Measurements from ENCODE around the gene PRDM5. TPM values are rescaled to one million over a fixed set of nuclear protein-coding genes. Genes with fewer than 3 reads are reported as not detected.

Gene PRDM5
- total RNA-seq, 1 experiment from 2014 or later, result 13.1 TPM

DNA sequence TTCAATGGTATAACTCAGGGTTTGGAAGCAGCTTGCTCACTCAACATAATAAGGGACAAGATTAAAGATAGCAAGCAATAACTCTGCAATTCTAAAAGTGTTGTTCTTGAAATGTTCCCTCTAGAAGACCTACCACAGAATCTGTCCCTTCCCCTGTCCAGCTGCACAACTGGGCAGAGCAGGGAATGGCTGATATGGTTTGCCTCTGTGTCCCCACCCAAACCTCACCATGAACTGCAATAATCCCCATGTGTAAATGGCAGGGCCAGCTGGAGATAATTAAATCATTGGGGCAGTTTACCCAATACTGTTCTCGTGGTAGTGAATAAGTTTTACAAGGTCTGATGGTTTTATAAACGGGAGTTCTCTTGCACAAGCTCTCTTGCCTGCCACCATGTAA is 19.1 kb downstream of the PRDM5 start:
- no peak for DNase-seq (ENCODE audit: low spot score)

- DNase-seq (ENCODE audit: low spot score), result no peak
Measured at GRCh38 chr4:120902925-120903324, 19.6 kb downstream of the PRDM5 start.

GRCh38 chr4:120901731-120902130 is 20.8 kb downstream of the PRDM5 start:
- no peak for DNase-seq (ENCODE audit: low spot score)

GRCh38 chr4:120897981-120898719 is 24.4 kb downstream of the PRDM5 start:
- DNase-seq (ENCODE audit: low spot score), result no peak

DNA sequence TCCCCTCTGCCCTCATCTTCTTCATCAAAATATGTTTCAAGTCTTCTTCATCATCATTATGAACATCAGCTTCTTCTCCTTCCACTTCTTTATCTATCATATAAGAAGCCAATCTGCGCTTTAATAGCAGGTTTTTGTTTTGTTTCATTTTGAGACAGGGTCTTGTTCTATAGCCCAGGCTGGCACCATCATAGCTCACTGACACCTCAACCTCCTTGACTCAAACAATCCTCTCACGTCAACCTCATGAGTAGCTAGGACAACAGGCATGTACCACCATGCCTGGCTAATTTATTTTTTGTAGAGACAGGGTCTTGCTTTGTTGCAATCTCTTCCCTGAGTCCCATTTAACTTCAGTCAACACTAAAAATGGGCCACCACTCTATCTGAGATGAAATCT is 27.0 kb downstream of the PRDM5 start:
- no peak for DNase-seq (ENCODE audit: low spot score)

- DNase-seq (ENCODE audit: low spot score), result no peak
Measured at GRCh38 chr4:120893314-120893713, 29.2 kb downstream of the PRDM5 start.

DNA sequence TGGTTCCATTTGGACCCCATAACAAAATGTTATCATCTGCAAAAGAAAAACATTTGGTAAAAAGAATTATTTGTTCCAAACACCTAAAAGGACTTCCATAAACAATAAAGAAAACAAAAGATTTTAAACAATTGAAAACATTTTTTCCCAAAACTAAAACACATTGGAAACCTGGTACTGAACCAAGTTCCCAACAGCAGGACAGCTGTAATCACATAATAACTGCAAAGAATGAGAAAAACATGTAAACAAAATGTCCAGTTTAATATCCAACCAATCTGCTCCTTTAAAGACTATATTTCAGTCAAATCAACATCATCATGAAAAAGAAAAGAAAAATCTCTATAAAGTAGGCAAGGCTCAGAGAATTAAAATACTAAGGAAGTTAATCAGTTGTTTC is 36.3 kb downstream of the PRDM5 start:
- DNase-seq (ENCODE audit: low spot score), result no peak

DNA sequence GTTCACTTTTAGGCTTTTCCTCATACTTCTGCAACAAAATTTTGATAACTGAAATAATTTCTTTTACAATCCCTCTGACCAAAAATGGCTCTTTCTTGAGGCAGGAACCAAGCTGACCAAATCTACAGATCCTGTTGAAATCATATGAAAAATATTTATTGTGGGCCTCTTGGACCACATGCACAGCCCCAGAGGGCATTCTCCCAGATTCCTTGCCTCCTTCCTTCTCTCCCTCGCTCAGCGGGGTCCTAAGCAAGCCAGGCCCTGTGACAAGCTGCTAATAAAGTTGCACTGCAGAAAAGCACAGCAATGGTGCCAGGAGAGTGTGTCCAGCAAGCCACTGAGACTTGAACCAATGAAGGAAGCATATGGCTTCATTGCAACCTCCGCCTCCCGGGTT is 40.7 kb downstream of the PRDM5 start:
- DNase-seq (ENCODE audit: low spot score), result no peak

GRCh38 chr4:120881351-120881750 is 41.2 kb downstream of the PRDM5 start:
- no peak for DNase-seq (ENCODE audit: low spot score)

- DNase-seq (ENCODE audit: low spot score), result no peak
Measured at GRCh38 chr4:120877021-120877420, 45.5 kb downstream of the PRDM5 start.

DNA sequence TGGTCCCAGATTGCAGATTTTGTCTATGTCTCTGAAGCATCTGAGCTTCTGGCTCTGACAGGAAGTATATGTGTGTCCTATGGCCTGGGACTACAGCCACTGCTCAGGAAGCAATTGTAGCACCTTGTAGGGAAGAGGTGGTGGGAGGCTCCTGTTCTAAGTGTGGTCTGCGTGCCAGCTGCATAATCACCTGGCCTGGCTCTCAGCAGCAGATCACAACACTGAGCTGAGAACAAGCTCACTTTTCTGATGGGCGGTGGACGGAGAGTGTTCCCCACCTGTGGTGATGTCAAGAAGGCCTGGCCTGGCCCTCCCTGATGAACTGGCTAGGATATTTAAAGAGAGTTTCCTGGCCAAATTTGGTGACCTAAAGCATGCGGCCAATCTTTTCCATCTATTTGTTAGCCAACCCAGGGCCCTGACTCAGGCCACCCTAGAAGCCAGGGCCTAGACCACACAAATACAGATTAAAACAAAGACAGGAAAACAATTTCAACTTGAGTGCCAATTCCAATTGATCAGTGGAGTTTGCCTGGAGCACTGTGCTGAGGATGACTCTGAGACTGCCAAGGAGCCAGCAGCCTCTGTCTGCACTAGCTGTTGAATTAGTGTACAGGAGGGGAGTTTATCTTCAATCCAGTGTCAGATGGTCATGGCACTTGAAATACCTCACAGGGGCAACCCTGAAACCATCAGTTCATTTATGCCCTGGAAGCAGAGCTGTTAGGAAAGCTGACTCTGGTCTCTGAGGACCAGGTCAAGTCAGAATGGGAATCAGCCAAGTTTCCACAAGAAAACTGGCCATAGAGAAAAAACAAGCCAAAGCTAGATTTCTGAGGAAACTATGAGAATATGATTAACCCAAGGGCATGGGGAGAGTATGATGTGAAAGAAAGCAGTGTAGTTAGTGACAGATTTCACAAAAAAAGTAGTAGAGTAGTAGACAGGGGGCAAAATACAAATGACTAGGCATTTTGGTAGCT is 47.4 kb downstream of the PRDM5 start:
- DNase-seq (ENCODE audit: low spot score), result no peak

GRCh38 chr4:120873554-120873953 is 49.0 kb downstream of the PRDM5 start:
- no peak for DNase-seq (ENCODE audit: low spot score)

DNA sequence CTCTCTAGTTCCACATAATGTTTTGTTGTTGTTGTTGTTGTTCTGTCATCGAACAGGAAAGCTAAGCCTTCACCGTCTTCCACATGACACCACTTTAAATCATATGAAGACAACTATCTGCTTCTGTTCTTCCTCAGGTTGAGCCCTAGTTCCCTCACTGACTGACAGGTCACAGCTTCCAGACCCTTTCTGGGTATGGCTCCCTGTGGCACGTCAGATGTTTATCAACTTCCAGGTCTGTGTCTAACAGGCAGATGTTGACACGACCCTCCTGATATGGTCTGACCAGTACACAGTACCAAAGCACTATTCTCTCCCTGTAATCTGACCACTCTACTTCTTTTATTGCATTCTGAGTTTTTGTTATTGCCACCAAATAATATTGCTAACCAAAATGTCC is 51.4 kb downstream of the PRDM5 start:
- DNase-seq (ENCODE audit: low spot score), result no peak

DNA sequence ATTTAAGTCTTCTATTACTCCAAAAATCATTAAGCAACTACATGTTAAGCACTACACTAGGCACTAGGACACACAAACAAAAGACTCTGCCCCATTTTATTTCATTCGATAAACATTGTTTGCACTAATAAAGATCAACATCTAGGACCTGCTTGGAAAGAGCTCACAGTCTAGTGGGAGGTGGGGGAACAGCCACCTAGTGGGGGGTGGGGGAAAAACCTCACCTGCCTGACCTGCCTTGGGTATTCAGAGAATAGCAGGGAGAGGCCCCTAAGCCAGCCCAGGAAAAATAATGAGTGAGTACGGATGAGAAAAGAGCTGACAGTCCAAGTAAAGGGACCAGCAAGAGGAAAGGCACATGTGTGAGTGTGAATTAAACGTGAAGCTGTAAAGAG is 52.2 kb downstream of the PRDM5 start:
- DNase-seq (ENCODE audit: low spot score), result no peak

DNA sequence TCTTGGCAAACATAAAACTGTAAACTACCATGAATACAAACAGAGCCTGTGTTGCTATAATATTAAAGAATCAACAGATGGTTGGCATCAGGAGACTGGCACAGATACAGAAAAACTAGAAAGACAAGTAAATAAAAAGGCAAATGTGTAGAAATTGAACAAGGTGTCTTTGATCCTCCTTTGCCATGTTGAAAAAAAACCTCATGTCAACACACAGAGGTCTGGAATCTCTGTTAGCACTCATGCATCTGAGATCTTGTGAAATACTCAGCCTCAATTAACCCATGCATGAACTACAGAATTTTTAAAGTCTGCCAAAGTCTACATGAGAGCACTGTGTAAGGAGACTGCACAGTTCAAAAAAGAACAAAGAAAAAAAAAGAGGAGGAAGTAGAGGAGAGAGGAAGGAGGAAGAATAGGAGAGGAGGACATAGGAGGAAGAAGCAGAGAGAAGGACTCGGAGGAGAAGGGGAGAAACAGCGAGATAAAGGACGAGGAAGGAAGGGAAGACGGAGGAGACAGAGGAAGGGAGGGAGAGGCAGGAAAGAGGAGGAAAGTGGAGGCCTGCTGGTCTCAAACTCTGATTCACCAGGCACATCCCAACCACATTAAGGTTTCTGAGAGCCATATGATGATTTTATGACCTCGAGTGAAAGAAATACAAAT is 52.8 kb downstream of the PRDM5 start:
- DNase-seq (ENCODE audit: low spot score), result no peak

GRCh38 chr4:120867506-120867905 is 55.0 kb downstream of the PRDM5 start:
- DNase-seq (ENCODE audit: low spot score), result no peak

GRCh38 chr4:120865985-120866384 is 56.5 kb downstream of the PRDM5 start:
- no peak for DNase-seq (ENCODE audit: low spot score)

- no peak for DNase-seq (ENCODE audit: low spot score)
Measured at GRCh38 chr4:120864969-120865368, 57.6 kb downstream of the PRDM5 start.

DNA sequence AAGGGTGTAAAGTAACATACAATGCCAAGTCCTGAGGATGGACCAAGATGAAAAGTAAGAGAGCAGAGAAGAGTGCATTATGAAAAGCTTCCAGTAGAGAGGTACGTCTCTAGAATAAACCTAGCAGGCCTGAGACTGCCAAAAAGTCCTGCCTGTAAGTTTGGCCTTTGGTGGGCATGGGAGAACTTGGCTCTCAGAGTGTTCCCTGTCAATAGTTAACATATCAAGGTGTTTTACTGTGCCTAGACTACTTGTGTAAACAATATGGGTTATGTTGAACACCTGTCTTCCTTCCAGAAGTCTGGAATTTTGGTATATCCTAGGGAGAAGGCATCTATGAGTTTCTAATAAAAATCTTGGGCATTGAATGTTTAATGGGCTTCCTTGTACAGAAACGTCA is 60.1 kb downstream of the PRDM5 start:
- no peak for DNase-seq (ENCODE audit: low spot score)

- no peak for DNase-seq (ENCODE audit: low spot score)
Measured at GRCh38 chr4:120861852-120862251, 60.7 kb downstream of the PRDM5 start.

DNA sequence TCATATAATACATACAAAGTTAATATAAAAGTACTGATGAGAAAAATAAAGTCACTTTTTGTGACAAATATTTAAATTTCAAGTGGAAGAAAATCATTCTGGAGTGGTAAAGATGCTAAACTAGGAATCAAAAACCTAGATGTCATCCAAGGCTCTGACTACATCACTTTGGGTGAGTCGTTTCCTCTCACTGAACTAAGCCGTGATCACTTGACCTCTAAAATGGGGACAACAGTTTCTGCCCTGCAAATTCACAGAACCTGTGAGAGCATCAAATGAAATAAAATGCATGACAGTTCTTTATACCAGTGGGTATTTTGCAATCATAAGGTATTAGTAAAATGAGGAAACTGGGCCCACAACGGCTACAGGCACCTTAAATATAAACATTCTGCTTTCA is 63.8 kb downstream of the PRDM5 start:
- peak; percentile 18 for DNase-seq (ENCODE audit: low spot score)

DNA sequence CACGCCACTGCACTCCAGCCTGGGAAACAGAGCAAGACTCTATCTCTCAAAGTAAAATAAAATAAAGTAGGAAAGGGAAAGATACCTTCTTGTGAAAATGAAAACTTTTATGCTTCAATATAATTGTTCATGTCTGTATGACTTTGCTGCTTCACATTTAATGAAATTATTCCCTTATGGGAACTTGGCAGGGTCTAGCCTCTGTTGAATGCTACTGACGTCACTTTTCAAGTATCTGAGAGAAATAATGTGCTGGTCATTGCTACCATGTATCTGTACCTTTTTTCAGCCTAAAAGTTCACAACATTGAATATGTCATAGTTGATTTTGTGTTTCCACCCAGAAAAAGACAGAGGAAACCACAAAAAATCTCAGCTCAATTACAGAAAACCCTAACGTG is 65.2 kb downstream of the PRDM5 start:
- no peak for DNase-seq (ENCODE audit: low spot score)
